Prostate gland (tissue), 2 donors: Measurements from ENCODE around the gene SLC34A1.

Experiments used
- CTCF ChIP-seq, 4 experiments: fragments of 200-600 bp in 2 of 4; fragments of 450-650 bp in 2 of 4; sonication (generic) in 2 of 4; IDR thresholded peaks; 1 replicate in 3 of 4; 2 replicates in 1 of 4; pipeline ENCODE4 v1.5.1; 2016 to 2019; ENCODE audit warnings: antibody characterized with exemption in 4 of 4, mild to moderate bottlenecking in 2 of 4, moderate library complexity in 2 of 4
- POLR2A ChIP-seq: fragments of 450-650 bp; IDR thresholded peaks from one replicate; pipeline ENCODE4 v1.6.1; 2016; ENCODE audit warnings: antibody characterized with exemption, mild to moderate bottlenecking

GRCh38 chr5:177358370-177358819 is 25.8 kb upstream of the SLC34A1 start:
- TF ChIP-seq CTCF (IDR thresholded peaks at IDR 0.05) (no peak), POLR2A (no peak)
